ENCODE measurements around the gene COX7A2L.

DNA sequence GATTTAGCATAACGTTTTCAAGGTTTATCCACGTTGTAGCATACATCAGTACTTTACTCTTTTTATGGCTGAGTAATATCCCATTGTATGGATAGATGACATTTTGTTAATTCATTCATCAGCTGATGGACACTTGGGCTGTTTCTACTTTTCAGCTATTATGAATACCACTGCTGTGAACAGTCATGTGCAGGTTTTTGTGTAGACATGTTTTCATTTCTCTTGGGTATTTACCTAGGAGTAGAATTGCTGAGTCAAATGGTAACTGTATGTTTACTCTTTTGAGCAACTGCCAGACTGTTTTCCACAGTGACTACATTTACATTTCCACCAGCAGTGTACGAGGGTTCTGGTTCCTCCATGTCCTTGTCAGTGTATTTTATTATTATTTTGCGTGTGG is 33.9 kb downstream of the COX7A2L start:
- TF ChIP-seq, protein P1, sequence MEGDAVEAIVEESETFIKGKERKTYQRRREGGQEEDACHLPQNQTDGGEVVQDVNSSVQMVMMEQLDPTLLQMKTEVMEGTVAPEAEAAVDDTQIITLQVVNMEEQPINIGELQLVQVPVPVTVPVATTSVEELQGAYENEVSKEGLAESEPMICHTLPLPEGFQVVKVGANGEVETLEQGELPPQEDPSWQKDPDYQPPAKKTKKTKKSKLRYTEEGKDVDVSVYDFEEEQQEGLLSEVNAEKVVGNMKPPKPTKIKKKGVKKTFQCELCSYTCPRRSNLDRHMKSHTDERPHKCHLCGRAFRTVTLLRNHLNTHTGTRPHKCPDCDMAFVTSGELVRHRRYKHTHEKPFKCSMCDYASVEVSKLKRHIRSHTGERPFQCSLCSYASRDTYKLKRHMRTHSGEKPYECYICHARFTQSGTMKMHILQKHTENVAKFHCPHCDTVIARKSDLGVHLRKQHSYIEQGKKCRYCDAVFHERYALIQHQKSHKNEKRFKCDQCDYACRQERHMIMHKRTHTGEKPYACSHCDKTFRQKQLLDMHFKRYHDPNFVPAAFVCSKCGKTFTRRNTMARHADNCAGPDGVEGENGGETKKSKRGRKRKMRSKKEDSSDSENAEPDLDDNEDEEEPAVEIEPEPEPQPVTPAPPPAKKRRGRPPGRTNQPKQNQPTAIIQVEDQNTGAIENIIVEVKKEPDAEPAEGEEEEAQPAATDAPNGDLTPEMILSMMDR (IDR thresholded peaks at IDR 0.05): no peak
- TF ChIP-seq POLR2AphosphoS5 (IDR thresholded peaks at IDR 0.05) (no peak), POLR2A (IDR thresholded peaks at IDR 0.05) (no peak), EP300 (IDR thresholded peaks at IDR 0.05) (no peak)
